BE2C (cell line): Measurements from ENCODE around the gene COL8A1.

Experiments
- DNase-seq: peaks from one replicate; pipeline ENCODE4 v3.0.0-alpha.2; 2020
- H3K27me3 ChIP-seq: fragments of 250-450 bp; sonication (Bioruptor Pico); 2 replicates; pipeline ENCODE4 v1.5.1; 2020; ENCODE audit warnings: mild to moderate bottlenecking
- H3K36me3 ChIP-seq: fragments of 250-450 bp; sonication (Bioruptor Pico); 2 replicates; pipeline ENCODE4 v1.5.1; 2020; ENCODE audit warnings: mild to moderate bottlenecking
- H3K4me1 ChIP-seq: fragments of 250-450 bp; sonication (Bioruptor Pico); 2 replicates; pipeline ENCODE4 v1.5.1; 2020
- H3K4me3 ChIP-seq: 2 replicates; pipeline ENCODE4 v1.5.1; 2011; ENCODE audit warnings: low read depth, low read length
- H3K9me3 ChIP-seq: fragments of 250-450 bp; sonication (Bioruptor Pico); 2 replicates; pipeline ENCODE4 v1.5.1; 2020
- TF ChIP-seq, protein P1 (sequence below): IDR thresholded peaks from 2 replicates; pipeline ENCODE4 v1.5.1; 2012; ENCODE audit warnings: mild to moderate bottlenecking, low read depth, low read length

Gene COL8A1

DNA sequence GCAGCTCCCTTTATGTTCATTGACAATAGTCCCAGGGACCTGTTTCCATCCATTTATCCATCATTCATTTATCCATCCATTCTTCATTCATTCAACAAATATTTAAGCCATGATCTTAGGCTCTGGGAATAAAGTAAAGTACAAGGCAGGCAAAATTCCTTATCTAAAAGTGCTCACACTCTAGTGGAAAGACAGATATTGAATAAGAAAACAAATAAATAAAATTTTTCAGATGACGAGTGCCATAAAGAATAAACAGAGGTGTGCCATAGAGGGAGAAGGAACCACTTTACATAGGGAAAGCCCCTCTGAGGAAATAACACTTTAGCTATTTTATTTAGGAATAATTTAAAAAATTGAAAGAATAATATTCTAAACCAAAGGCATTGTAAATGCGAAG lies 76.2 kb downstream of the COL8A1 start:
- Histone ChIP-seq H3K27me3 (peaks cover 2% of the 10 kb centered on the region; the same call in 1 of the 2 replicates), H3K4me1 (no peaks in the 10 kb centered on the region), H3K36me3 (no peaks in the 10 kb centered on the region), H3K9me3 (no peaks in the 10 kb centered on the region), H3K4me3 (no peak overlapping the region)
- TF ChIP-seq, protein P1, sequence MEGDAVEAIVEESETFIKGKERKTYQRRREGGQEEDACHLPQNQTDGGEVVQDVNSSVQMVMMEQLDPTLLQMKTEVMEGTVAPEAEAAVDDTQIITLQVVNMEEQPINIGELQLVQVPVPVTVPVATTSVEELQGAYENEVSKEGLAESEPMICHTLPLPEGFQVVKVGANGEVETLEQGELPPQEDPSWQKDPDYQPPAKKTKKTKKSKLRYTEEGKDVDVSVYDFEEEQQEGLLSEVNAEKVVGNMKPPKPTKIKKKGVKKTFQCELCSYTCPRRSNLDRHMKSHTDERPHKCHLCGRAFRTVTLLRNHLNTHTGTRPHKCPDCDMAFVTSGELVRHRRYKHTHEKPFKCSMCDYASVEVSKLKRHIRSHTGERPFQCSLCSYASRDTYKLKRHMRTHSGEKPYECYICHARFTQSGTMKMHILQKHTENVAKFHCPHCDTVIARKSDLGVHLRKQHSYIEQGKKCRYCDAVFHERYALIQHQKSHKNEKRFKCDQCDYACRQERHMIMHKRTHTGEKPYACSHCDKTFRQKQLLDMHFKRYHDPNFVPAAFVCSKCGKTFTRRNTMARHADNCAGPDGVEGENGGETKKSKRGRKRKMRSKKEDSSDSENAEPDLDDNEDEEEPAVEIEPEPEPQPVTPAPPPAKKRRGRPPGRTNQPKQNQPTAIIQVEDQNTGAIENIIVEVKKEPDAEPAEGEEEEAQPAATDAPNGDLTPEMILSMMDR = no peak
- DNase-seq = no peak

DNA sequence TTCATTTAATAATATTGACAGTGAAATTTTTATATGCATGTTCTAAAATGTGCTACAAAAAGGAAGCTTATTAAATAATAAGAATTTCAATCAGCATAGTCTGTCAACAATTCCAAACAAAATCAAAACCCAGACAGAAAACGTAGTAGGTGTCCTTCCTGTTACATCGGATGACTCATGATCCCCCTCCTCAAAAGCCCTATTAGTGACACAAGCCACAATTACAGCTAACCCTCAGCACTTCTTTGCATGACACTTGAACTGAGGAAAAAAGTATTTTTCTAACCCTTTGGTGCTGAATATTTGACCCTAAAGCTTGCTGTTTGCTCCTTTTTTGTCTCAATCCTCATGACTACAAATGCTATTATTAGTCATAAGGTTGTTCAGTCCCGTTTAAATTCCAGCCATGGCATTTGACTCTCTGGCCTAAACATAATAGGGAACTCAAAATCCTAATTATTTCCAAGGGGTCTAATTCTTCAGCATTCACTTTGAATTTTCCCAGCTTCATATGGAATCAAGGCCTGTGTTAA lies 78.1 kb downstream of the COL8A1 start:
- no peak for DNase-seq
- TF ChIP-seq, protein P1 = no peak
- Histone ChIP-seq H3K4me3 (no peak overlapping the region), H3K9me3 (no peaks in the 10 kb centered on the region), H3K27me3 (peaks cover 2% of the 10 kb centered on the region; the same call in 1 of the 2 replicates), H3K36me3 (no peaks in the 10 kb centered on the region), H3K4me1 (no peaks in the 10 kb centered on the region)

DNA sequence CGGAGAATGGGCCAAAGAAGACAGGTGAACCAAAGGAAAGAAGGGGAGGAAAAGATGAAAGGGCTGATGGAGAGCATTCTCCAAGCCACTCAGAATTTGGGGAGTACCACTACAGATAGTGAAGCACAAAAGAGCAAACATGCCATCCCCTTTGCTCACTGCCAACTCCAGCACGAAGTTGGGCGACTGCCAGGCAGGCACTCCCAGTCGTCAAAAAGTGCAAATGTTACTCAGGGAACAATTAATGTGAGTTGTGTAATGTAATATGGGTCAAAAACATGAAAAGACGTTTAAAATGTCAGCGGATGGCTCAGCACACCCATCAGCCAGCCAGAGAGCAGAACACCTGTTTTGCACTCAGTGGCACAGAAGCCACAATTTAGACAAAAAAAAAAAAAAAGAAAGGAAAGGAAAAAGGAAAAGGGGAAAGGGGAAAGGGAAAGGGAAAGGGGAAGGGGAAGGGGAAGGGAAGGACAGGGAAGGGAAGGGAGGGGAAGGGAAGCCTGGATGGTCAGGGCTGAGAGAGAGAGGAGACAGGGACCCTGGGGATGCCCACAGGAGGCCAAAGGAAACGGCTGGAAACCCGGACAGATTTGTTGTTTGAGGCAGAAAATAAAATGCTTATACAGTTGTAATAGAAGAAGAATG lies 82.7 kb downstream of the COL8A1 start:
- TF ChIP-seq, protein P1 = no peak
- no peak for DNase-seq
- H3K4me1 ChIP-seq = no peaks in the 10 kb centered on the region
- H3K4me3 ChIP-seq = no peak overlapping the region
- H3K27me3 ChIP-seq = no peaks in the 10 kb centered on the region; the same call in 1 of the 2 replicates
- no peaks in the 10 kb centered on the region for H3K9me3 ChIP-seq
- no peaks in the 10 kb centered on the region for H3K36me3 ChIP-seq

DNA sequence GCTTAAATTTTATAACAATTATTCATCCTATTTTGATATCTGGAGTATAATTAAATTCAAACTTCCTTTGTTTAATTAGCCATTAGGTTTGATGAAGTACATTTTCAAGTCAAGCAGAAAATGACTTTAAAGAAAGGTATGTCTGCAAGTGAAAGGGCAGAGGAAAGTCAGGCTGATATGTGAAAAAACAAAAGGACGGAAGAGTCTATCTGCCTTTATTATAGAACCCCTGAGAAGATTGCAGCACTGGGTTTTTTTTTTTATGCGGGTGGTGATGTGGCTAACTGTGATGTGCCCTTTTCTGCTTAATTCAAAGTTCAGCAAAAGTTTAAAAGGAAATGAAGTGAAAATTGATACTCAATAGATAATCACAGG lies 83.2 kb downstream of the COL8A1 start:
- no peak overlapping the region for H3K4me3 ChIP-seq
- no peak for DNase-seq
- no peaks in the 10 kb centered on the region for H3K4me1 ChIP-seq
- H3K27me3 ChIP-seq = no peaks in the 10 kb centered on the region; the same call in 1 of the 2 replicates
- TF ChIP-seq, protein P1 = no peak
- no peaks in the 10 kb centered on the region for H3K36me3 ChIP-seq
- H3K9me3 ChIP-seq = no peaks in the 10 kb centered on the region

DNA sequence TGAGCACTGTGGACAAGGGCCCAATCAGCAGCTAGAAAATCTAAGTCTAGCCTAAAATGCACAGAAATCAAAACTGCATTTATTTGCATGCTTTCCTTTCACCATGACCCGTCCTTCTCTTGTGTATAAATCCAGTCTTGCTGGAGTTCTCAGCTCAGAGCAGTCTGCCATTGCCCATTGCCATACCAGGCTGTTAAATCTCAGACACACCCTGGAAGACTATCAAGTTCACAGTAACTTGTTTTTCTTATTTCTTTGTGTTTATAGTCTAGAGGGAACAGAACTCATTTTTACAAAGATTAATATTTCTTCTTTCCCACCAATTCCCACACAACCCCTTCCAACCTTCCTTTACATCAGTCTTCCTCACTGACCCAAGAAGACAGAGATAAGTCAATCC lies 85.9 kb downstream of the COL8A1 start:
- Histone ChIP-seq H3K4me3 (no peak overlapping the region), H3K27me3 (no peaks in the 10 kb centered on the region; the same call in 1 of the 2 replicates), H3K9me3 (no peaks in the 10 kb centered on the region), H3K4me1 (no peaks in the 10 kb centered on the region), H3K36me3 (no peaks in the 10 kb centered on the region)
- TF ChIP-seq, protein P1 = no peak
- DNase-seq = no peak

DNA sequence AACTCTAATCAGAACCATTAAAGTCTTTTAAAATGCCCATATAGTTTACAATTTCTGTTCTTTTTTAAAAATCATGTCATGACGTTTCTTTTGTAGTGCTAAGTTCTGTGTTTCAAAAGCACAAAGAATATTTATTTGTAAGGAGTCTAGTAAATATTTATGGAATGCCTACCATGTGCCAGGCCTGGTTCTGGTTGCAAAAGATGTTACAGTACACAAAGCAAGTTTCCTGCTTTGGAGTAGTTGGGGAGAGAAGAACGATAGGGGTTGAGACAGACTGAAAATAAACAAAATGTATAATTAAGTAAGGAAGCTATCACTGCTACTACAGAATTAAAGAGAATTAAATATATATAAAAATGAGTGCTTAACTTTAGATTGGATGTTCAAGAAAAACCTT lies 92.5 kb downstream of the COL8A1 start:
- Histone ChIP-seq H3K27me3 (no peaks in the 10 kb centered on the region; the same call in 1 of the 2 replicates), H3K36me3 (no peaks in the 10 kb centered on the region), H3K9me3 (no peaks in the 10 kb centered on the region), H3K4me1 (no peaks in the 10 kb centered on the region), H3K4me3 (no peak overlapping the region)
- DNase-seq = no peak
- TF ChIP-seq, protein P1 = no peak
